Stimulated activated CD8-positive, alpha-beta memory T cell treated with anti-CD3 and anti-CD28 coated beads, Interleukin-2, amount 100 ng/mL, for 48 hours (primary cell): ENCODE data around the gene PARD6B.
"Not testable (repeated sequence)": the region's sequence is repeated elsewhere in the genome, so short reads cannot be mapped to it uniquely, and the experiment has no call there.

ENCODE experiments used
- DNase-seq, 2 donors: peaks; one replicate each; pipeline ENCODE4 v3.0.0-alpha.2; 2020; ENCODE audit warnings: low read depth in 2 of 2

PARD6B gene

GRCh38 chr20:50703651-50704438 lies 27.5 kb upstream of the PARD6B start:
- DNase-seq: not testable (repeated sequence)

DNA sequence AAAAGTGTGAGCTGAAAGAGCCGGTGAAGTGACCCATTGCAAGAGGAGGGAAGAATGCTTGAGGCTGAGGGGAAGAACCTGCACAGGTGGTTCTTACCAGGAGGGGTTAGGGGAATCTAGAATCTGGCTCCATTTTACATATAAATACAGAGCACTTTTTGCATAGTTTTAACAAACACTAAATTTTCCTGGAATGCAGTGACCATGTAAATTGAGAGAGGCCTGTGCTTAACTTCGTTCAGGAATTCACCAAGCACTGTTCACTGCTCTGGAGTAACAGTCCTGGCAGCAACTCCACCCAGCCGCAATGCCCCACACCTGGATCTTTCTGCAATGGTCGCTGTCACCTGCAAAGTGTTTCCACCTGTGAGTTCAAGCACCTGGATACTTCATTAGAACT lies 26.9 kb upstream of the PARD6B start:
- DNase-seq: no peak

DNA sequence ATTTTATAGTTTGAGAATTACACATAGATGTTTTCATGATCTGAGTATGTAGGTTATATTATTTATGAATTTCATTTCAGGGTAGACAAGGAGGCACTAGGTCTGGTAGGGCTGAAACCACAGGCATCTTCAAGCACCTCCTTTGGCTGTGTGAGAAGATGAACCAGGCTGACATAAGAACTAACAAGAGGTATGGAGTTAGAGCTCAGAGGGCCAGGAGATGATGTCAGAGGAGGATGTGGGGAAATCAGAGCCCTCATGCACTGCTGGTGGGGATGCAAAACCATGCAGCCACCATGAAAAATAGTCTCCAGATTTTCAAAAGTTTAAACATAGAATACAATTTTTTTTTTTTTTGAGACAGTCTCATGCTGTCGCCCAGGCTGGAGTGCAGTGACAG lies 26.4 kb upstream of the PARD6B start:
- DNase-seq: no peak

DNA sequence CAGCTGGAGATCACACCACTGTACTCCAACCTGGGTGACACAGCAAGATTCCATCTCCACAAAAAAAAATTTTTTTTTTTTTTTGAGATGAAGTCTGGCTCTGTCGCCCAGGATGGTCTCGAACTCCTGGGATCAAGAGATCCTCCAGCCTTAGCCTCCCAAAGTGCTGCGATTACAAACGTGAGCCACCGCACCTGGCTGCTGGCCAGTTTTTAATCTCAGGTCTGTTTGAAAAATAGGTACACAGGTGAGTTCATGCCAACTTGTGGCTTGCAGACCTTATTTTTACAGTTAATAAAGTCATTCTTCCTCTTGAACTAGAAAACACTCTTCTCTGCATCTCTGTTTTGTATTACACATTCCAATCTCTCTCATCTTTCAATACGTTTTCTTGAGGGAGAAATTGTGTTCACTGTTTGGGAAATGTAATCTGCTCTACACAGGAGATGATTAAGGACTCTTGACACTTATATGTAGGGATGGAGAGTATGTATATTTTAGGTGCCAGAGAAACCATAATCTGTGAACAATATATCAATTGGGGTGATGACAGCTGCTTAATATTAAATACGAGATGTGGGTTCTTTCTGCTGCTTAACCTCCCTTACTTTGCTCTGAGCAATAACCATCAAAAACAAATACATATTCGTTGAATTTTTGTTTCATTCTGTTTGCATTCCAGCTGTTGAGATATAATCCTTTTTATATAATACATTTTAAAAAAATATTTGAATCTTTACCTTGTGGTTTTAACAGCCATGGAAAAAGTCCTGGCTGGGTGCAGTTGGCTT lies 22.3 kb upstream of the PARD6B start:
- DNase-seq: no peak

DNA sequence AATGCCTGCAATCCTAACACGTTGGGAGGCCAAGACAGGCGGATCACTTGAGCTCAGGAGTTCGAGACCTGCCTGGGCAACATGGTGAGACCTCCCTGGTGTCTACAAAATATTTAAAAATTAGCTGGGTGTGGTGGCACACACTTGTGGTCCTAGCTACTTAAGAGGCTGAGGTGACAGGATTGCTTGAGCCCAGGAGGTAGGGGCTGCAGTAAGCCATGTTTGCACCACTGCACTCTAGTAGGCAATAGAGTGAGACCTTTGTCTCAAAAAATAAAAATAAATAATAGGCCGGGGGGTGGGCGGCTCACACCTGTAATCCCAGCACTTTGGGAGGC lies 21.8 kb upstream of the PARD6B start:
- no peak for DNase-seq

DNA sequence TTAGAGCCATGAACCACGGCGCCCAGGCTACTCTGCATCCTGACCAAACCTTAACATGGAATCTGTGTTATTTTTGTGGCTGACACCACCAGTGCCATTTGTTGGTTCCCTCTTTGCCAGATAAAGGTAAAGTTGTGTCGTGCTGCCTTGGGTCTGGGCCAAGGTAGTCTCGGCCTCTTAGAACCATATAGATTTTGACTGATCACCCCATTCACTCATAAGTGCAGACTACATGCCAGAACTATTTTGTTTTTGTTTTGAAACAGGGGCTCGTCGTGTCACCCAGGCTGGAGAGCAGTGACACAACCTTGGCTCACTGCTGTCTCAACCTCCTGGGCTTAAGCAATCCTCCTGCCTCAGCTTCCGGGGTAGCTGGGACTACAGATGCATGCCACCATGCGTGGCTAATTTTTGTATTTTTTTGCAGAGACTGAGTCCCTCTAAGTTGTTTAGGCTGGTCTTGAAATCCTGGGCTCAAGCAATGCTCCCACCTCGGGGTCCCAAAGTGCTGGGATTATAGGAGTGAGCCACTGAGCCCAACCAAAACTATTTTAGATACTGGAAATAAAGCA lies 20.8 kb upstream of the PARD6B start:
- no peak for DNase-seq

- no peak for DNase-seq
Observed at GRCh38 chr20:50711113-50711825, 20.1 kb upstream of the PARD6B start.

- DNase-seq: no peak
Observed at GRCh38 chr20:50712771-50713656, 18.4 kb upstream of the PARD6B start.

- no peak for DNase-seq
Observed at GRCh38 chr20:50713657-50714101, 17.7 kb upstream of the PARD6B start.

- not testable (repeated sequence) for DNase-seq
Observed at GRCh38 chr20:50714426-50714825, 17.0 kb upstream of the PARD6B start.

GRCh38 chr20:50715694-50716093 lies 15.7 kb upstream of the PARD6B start:
- DNase-seq: no peak

DNA sequence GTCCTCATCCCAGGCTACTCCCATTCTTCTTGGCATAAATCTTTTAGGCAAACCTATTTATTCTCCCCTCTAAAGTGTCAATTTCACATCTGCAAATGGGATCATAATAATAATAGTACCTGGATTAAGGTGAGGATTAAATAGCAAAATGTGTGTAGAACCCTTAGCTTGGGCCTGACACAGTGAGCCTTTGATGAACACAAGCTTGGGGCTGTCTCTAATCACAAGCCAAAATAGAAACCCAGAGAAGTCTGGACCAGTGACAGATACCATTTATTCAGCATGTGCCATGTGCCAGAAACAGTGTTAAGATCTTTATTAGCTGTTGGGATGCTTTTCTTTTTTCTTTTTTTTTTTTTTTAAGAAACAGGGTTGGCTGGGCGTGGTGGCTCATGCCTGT lies 14.9 kb upstream of the PARD6B start:
- no peak for DNase-seq

GRCh38 chr20:50717312-50717711 lies 14.1 kb upstream of the PARD6B start:
- DNase-seq: no peak

DNA sequence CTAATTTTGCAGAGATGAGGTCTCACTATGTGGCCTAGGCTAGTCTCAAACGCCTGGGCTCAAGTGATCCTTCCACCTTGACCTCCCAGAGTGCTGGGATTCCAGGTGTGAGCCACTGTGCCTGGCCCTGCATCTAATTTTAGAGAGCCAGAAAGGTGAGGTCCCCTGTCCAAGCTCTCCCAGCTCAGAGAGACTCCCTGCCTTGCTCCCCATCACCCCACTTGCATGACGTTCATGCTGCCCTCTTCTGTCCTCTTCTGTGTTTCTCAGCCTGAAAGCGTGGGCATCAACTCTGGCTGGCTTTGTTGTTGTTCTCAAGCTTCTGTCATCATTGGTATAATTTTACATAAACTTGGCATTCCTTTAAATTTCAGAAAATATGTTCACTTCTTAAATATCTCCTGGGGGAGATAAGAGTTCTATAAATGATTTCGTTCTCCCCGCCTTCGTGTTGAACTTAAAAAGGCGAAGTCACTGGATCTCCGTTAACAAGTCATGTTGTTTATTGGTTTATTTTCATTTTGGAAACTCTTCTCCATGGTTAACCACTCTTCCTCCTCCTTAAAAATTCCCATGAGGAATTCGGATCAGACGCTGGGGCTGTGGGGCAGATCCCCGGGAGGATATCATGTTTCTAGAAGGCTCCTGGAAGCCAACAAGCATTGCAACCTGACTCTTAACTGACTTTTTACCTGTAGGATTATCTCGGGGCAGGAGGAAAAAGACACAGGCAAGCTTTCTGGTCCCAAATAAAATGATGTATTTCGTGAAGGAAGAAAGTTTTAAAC lies 13.2 kb upstream of the PARD6B start:
- DNase-seq: no peak

DNA sequence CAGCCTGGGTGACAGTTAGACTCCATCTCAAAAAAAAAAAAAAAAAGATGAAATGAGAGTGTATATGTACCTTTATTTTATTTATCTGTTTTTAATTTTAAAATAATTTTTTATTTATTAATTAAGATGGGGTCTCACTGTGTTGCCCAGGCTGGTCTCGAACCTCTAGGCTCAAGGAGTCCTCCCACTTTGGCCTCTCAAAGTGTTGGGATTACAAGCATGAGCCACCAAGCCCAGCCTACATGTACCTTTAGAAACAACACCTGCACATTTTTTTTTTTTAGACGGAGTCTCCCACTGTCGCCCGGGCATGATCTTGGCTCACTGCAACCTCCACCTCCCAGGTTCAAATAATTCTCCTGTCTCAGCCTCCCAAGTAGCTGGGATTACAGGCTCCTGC lies 12.1 kb upstream of the PARD6B start:
- DNase-seq: no peak

DNA sequence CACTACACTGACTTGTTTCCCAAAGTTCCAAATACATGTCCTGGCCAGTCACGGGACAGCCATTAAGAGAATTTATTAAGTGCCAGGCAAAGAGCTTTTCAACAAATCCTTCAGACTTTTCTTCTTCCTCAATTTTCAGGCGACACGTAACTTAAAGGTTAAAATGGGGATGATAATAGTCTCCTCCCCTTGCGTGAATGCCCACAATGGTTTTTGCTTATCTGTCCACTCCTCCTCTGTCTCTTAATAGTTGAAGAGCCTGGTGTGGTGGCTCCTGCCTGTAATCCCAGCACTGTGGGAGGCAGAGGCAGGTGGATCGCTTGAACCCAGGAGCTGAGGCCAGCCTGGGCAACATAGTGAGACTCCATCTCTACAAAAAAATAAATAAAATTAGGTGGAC lies 11.4 kb upstream of the PARD6B start:
- DNase-seq: no peak

DNA sequence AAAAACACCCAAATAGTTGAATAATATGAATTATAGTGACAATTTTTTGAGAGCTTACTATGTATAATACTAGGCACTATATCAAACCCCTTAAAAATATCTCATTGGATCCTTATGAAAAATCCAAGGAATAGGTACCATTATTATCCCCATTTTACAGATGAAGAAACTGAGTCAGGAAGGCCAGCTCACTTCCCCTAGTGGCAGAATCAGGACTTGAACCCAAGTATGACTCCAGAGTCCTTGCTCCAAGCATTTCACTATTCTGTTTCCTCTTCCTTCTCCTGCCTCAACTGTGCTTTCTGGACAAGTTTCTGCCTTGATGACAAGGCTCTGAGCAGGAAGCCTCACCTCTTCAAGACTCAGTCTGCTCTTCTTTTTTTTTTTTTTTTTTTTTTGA lies 10.8 kb upstream of the PARD6B start:
- DNase-seq: no peak

- DNase-seq: no peak
Observed at GRCh38 chr20:50721881-50722281, 9.5 kb upstream of the PARD6B start.

DNA sequence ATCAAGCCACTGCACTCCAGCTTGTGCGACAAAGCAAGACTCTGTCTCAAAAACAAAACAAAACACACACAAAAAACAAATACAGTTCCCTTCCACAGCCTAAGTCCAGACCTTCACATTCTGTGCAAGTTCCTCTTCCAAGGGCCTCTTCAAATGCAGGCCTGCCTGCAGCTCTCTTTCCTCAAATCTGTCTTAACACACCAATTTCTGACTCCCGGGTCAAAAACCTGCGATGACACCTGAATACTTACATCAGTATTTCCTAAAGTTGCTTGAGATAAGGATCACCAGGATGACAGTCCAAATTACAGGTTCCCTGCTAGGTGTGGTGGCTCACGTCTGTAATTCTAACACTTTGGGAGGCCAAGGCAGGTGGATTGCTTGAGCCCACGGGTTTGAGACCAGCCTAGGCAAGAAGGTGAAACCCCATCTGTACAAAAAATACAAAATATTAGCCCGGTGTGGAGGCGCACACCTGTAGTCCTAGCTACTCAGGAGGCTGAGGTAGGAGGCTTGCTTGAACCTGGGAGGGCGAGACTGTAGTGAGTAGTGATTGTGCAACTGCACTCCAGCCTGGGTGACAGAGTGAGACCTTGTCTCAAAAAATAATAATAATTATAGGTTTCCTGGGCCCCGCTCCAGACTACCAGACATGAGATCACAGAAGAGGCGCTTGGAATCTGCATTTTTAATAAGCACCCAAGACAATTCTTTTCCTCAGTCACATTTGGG lies 8.8 kb upstream of the PARD6B start:
- no peak for DNase-seq

GRCh38 chr20:50723672-50724071 lies 7.7 kb upstream of the PARD6B start:
- no peak for DNase-seq
